ENCODE measurements around the gene CD81.

- TF ChIP-seq POLR2AphosphoS5 (IDR thresholded peaks at IDR 0.05; ENCODE audit: low read depth, low read length) = no peak
- TF ChIP-seq, protein P1, sequence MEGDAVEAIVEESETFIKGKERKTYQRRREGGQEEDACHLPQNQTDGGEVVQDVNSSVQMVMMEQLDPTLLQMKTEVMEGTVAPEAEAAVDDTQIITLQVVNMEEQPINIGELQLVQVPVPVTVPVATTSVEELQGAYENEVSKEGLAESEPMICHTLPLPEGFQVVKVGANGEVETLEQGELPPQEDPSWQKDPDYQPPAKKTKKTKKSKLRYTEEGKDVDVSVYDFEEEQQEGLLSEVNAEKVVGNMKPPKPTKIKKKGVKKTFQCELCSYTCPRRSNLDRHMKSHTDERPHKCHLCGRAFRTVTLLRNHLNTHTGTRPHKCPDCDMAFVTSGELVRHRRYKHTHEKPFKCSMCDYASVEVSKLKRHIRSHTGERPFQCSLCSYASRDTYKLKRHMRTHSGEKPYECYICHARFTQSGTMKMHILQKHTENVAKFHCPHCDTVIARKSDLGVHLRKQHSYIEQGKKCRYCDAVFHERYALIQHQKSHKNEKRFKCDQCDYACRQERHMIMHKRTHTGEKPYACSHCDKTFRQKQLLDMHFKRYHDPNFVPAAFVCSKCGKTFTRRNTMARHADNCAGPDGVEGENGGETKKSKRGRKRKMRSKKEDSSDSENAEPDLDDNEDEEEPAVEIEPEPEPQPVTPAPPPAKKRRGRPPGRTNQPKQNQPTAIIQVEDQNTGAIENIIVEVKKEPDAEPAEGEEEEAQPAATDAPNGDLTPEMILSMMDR (IDR thresholded peaks at IDR 0.05) = no peak
- TF ChIP-seq SIN3A (IDR thresholded peaks at IDR 0.05; ENCODE audit: borderline replicate concordance, insufficient read depth, low read depth, low read length) = no peak
Measured at GRCh38 chr11:2409126-2409525, 32.0 kb downstream of the CD81 start.
